Retinal pigment epithelial cell (primary cell): ENCODE data around the gene ELFN1.

Experiments
- DNase-seq: peaks from one replicate; pipeline ENCODE4 v3.0.0-alpha.2; 2010; ENCODE audit warnings: low read depth
- H3K4me3 ChIP-seq: 2 replicates; pipeline ENCODE4 v1.5.1; 2011; ENCODE audit warnings: mild to moderate bottlenecking, low read length, control low read depth, moderate library complexity
- TF ChIP-seq, protein P1 (sequence below): conservative IDR thresholded peaks from 2 replicates; pipeline ENCODE4 v1.5.1; 2011; ENCODE audit warnings: low read depth, low read length, control low read depth, inconsistent platforms

ELFN1 gene

DNA sequence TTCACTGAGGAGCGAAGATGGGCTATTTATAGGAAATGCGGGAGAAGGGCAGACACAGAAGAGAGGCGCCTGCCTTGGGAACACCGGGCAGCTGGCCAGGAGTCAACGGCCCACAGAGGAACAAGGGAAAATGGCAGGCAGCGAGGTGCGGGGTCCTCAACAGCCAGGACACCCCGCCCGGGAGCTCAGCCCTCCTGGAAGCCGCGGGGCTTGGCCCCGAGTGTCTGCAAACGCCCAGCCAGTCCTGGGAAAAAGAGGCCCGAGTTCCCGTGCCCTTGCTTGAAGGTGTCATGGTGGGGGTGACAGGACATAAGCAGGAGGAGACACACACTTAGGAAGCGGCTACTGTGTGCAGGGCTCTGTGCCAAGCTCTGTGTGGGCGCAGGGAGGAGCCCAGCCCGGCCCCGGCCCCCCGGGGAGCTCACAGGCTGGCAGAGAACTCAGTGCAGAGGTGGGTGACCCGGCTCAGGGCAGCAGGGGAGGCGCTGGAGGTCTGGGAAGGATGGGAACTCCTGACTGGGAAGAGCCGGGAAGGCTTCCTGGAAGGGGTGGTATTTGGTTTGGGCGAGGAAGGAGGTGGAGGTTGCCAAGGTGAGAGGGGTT, 79.9 kb downstream of the ELFN1 start:
- TF ChIP-seq, protein P1, sequence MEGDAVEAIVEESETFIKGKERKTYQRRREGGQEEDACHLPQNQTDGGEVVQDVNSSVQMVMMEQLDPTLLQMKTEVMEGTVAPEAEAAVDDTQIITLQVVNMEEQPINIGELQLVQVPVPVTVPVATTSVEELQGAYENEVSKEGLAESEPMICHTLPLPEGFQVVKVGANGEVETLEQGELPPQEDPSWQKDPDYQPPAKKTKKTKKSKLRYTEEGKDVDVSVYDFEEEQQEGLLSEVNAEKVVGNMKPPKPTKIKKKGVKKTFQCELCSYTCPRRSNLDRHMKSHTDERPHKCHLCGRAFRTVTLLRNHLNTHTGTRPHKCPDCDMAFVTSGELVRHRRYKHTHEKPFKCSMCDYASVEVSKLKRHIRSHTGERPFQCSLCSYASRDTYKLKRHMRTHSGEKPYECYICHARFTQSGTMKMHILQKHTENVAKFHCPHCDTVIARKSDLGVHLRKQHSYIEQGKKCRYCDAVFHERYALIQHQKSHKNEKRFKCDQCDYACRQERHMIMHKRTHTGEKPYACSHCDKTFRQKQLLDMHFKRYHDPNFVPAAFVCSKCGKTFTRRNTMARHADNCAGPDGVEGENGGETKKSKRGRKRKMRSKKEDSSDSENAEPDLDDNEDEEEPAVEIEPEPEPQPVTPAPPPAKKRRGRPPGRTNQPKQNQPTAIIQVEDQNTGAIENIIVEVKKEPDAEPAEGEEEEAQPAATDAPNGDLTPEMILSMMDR: no peak
- H3K4me3 ChIP-seq: no peak overlapping the region
- DNase-seq: no peak

DNA sequence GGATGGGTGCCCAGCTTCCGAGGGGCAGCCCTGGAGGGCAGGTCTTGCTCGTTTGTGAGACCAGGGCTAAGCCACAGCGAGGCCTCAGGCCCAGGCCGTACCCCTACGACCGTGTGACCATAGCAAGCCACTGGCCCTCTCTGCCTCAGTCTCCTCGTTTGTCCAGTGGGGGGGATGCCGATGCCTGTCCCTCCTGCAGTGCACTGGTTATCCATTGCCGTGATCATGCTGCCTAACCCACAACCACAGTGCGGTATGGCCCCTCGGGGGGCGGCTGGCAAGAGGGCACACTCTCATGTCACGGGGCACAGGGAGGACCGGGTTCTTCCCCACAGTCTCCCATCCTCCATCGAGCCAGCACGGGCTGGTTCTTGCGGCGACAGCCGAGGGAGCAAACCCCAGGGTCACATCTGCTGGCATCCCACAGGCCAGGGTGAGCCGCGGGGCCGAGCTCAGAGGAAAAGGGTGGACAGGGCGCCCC, 80.5 kb downstream of the ELFN1 start:
- TF ChIP-seq, protein P1: no peak
- no peak for DNase-seq
- no peak overlapping the region for H3K4me3 ChIP-seq

DNA sequence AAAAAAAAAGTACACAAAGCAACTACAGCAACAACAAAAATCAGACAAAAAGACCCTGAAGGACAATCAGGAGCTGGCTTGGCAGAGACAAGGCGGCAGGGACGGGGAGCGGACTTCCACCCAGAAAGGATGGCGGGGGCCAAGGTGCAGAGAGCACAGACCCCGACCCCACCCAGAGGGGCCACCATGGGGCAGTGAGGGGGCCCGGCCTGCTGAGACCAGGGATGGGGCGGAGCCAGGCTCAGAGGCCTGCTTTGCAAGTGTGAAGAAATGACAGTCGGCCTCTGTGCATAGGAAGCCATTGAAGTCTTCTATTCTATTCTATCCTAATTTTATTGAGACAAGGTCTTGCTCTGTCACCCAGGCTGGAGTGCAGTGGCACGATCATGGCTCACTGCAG, 82.0 kb downstream of the ELFN1 start:
- TF ChIP-seq, protein P1: no peak
- no peak overlapping the region for H3K4me3 ChIP-seq
- no peak for DNase-seq

DNA sequence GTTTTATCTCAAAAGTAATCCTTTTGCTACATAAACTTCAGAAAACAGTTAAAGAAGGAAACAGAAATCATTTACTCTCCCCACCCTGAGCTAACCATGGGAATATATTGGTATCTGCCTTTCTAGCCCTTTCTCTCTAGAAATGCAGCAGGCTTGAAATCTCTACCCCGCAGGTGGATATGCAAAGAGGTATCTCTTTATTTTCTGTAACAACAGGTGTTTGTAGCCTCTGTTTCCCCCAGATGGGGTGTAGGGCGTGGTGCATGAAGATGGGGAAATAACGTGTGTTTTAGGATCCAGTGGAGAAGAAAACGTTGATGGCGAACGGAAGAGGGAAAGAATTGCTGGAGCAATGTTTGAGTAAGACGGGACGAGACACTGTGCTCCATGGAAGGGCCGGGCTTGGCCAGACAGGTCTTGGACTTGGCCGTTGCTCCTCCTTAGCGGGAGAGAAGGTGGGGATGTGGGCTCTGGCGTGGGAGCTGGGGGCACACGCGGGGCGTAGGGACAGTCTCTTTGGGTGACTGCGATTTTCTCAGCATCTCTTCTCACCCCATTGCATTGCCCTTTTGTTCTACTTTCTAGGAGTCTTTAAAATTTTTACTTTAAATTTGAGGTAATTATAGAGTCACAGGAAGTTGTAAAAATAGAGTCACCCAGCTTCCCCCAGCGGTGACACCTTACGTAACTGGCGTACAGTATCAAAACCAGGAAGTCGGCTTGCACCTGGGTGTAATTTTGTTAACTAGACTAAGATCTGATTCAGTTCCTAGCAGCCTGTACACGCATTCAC, 82.9 kb downstream of the ELFN1 start:
- H3K4me3 ChIP-seq: no peak overlapping the region
- TF ChIP-seq, protein P1: no peak
- DNase-seq: no peak

DNA sequence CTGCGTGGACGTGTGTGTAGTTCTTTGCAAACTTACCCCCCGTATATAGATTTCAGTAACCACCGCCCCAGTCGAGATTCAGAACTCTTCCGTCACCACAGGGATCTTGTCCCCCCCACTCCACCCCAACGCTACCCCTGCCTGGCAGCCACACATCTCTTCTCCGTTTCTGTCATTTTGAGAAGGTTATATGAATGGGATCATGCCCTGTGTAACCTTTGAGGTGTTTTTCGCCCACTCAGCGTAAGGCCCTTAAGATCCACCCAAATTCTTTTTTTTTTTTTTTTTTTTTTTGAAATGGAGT, 83.4 kb downstream of the ELFN1 start:
- TF ChIP-seq, protein P1: no peak
- no peak overlapping the region for H3K4me3 ChIP-seq
- DNase-seq: no peak

DNA sequence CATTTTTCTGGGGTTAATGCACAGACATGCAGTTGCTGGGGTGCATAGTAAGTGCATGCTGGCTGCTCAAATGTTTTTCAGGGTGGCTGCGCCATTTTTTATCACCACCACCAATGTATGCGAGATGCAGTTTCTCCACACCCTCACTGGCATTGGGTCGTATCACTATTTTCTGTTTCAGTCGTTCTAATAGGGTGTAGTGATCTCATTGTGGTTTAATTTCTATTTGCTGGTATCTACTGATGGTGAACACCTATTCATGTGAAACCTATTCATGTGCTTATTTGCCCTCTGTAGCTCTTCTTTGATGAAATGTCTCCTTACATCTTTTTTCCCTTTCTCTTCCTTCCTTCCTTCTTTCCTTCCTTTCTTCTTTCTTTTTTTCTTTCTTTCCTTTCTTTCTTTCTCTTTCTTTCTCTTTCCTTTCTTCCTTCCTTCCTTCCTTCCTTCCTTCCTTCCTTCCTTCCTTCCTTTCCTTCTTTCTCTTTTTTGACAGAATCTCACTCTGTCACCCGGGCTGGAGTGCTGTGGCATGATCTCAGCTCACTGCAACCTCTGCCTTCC, 84.3 kb downstream of the ELFN1 start:
- no peak overlapping the region for H3K4me3 ChIP-seq
- DNase-seq: no peak
- TF ChIP-seq, protein P1: no peak
